HL-60 (cell line): Measurements from ENCODE around the gene C19orf81.

Source experiments
- CTCF ChIP-seq: IDR thresholded peaks from one replicate; pipeline ENCODE4 v1.5.1; 2011; ENCODE audit warnings: low read length, control low read depth, inconsistent platforms; ENCODE audit not compliant: insufficient read depth
- SPI1 ChIP-seq: IDR thresholded peaks from 2 replicates; pipeline ENCODE4 v1.6.1; 2012; ENCODE audit warnings: low read depth, mild to moderate bottlenecking, borderline replicate concordance

- no peak for TF ChIP-seq SPI1
- TF ChIP-seq CTCF = no peak
Observed at GRCh38 chr19:50679177-50680125, 30.2 kb downstream of the C19orf81 start.
